OCI-LY3 (cell line): ENCODE data around the gene PRR23C.
"Not testable (repeated sequence)": the region's sequence is repeated elsewhere in the genome, so short reads cannot be mapped to it uniquely, and the experiment has no call there.

ENCODE experiments used
- H2AFZ ChIP-seq: fragments of 200-600, 300-600 bp; shearing (Covaris generic); 2 replicates; pipeline ENCODE4 v1.6.0; 2014; ENCODE audit warnings: antibody characterized with exemption, low read depth, low read length
- H3K27ac ChIP-seq: fragments of 200-600, 300-600 bp; sonication (generic); 2 replicates; pipeline ENCODE4 v1.5.1; 2014; ENCODE audit warnings: mild to moderate bottlenecking, low read length, moderate library complexity, mixed read lengths
- H3K27me3 ChIP-seq: fragments of 200-600, 300-600 bp; sonication (generic); 2 replicates; pipeline ENCODE4 v1.6.1; 2014; ENCODE audit warnings: low read depth, low read length, mixed read lengths
- H3K36me3 ChIP-seq: fragments of 200-600, 300-600 bp; sonication (generic); replicated peaks from 2 replicates; pipeline ENCODE3; 2014; ENCODE audit warnings: low read depth, low read length, mixed read lengths
- H3K4me1 ChIP-seq: fragments of 300-600, 200-600 bp; sonication (generic); 2 replicates; pipeline ENCODE4 v1.6.1; 2014; ENCODE audit warnings: low read length, mixed read lengths
- H3K4me2 ChIP-seq: fragments of 200-600, 300-600 bp; sonication (generic); 2 replicates; pipeline ENCODE4 v1.6.1; 2014; ENCODE audit warnings: low read length, mixed read lengths
- H3K4me3 ChIP-seq: fragments of 300-600, 200-600 bp; sonication (generic); 2 replicates; pipeline ENCODE4 v1.5.1; 2014; ENCODE audit warnings: antibody characterized with exemption, mild to moderate bottlenecking, low read length, moderate library complexity
- H3K79me2 ChIP-seq: fragments of 300-600, 200-600 bp; shearing (Covaris generic); 2 replicates; pipeline ENCODE4 v1.6.1; 2014; ENCODE audit warnings: mild to moderate bottlenecking, low read length, mixed read lengths
- H3K9ac ChIP-seq: fragments of 300-600, 200-600 bp; shearing (Covaris generic); 2 replicates; pipeline ENCODE4 v1.6.0; 2014; ENCODE audit warnings: mild to moderate bottlenecking, low read length, moderate library complexity
- H3K9me3 ChIP-seq: fragments of 200-600, 300-600 bp; shearing (Covaris generic); 2 replicates; pipeline ENCODE4 v1.6.1; 2014; ENCODE audit warnings: low read length, mixed read lengths; ENCODE audit not compliant: insufficient read depth
- H4K20me1 ChIP-seq: fragments of 200-600, 300-600 bp; sonication (generic); 2 replicates; pipeline ENCODE4 v1.6.1; 2016; ENCODE audit warnings: low read length, mixed read lengths; ENCODE audit not compliant: insufficient read depth
- CTCF ChIP-seq: fragments of 200-600, 300-600 bp; sonication (generic); IDR thresholded peaks from 2 replicates; pipeline ENCODE4 v1.5.1; 2014; ENCODE audit warnings: antibody characterized with exemption, low read length, low read depth
- EZH2phosphoT487 ChIP-seq: fragments of 200-600 bp; shearing (Covaris generic); IDR thresholded peaks from 2 replicates; pipeline ENCODE4 v1.6.1; 2018; ENCODE audit warnings: antibody characterized with exemption, mixed run types, low read depth

The PRR23C gene

GRCh38 chr3:139032326-139033002 is 12.2 kb downstream of the PRR23C start:
- no peak overlapping the region for H3K4me3 ChIP-seq
- no peak overlapping the region for H3K4me2 ChIP-seq
- H3K27me3 ChIP-seq, result peaks cover 4% of the 10 kb centered on the region; the same call in 1 of the 2 replicates
- no peak for TF ChIP-seq EZH2phosphoT487
- no peak for TF ChIP-seq CTCF
- H3K9me3 ChIP-seq, result no peaks in the 10 kb centered on the region
- H3K9ac ChIP-seq, result no peak overlapping the region
- no peak overlapping the region for H2AFZ ChIP-seq
- no peaks in the 10 kb centered on the region for H3K79me2 ChIP-seq
- H3K36me3 ChIP-seq, result no peaks in the 10 kb centered on the region
- H4K20me1 ChIP-seq, result no peaks in the 10 kb centered on the region
- no peak overlapping the region for H3K27ac ChIP-seq
- H3K4me1 ChIP-seq, result no peaks in the 10 kb centered on the region

GRCh38 chr3:139030576-139030975 is 14.1 kb downstream of the PRR23C start:
- H3K9me3 ChIP-seq, H3K4me3 ChIP-seq, H3K4me2 ChIP-seq, H2AFZ ChIP-seq, H3K36me3 ChIP-seq, H3K4me1 ChIP-seq, H3K27me3 ChIP-seq, H3K79me2 ChIP-seq, H3K9ac ChIP-seq, H3K27ac ChIP-seq, H4K20me1 ChIP-seq: not testable (repeated sequence)

- H3K9ac ChIP-seq, result no peak overlapping the region
- no peaks in the 10 kb centered on the region for H4K20me1 ChIP-seq
Observed at GRCh38 chr3:139024968-139025367, 19.7 kb downstream of the PRR23C start.

GRCh38 chr3:139020868-139021234 is 23.8 kb downstream of the PRR23C start, which contains the start of gene PRR23B:
Gene PRR23B, minus strand, starts transcription at chr3:139020926. Its CDS starts 265 bp downstream, at chr3:139020661.
- H4K20me1 ChIP-seq, result no peaks in the 10 kb centered on the region
- no peaks in the 10 kb centered on the region; the same call in 1 of the 2 replicates for H3K27me3 ChIP-seq
- no peaks in the 10 kb centered on the region for H3K79me2 ChIP-seq
- no peak within 1 kb of the TSS for H2AFZ ChIP-seq
- no peaks in the 10 kb centered on the region for H3K36me3 ChIP-seq
- no peaks in the 10 kb centered on the region for H3K9me3 ChIP-seq
- H3K4me2 ChIP-seq, result no peak within 1 kb of the TSS
- H3K4me3 ChIP-seq, result no peak within 1 kb of the TSS
- no peak within 1 kb of the TSS for H3K27ac ChIP-seq
- TF ChIP-seq EZH2phosphoT487 (no peak), CTCF (no peak)
- no peaks in the 10 kb centered on the region for H3K4me1 ChIP-seq
- no peak within 1 kb of the TSS for H3K9ac ChIP-seq

More at GRCh38 chr3:139024968-139025367, 19.7 kb downstream of the PRR23C start:
- Histone ChIP-seq H3K4me1 (no peaks in the 10 kb centered on the region), H3K36me3 (no peaks in the 10 kb centered on the region), H3K4me2 (no peak overlapping the region), H3K27me3 (no peaks in the 10 kb centered on the region; the same call in 1 of the 2 replicates), H3K79me2 (no peaks in the 10 kb centered on the region), H3K9me3 (no peaks in the 10 kb centered on the region), H2AFZ (no peak overlapping the region), H3K27ac (no peak overlapping the region), H3K4me3 (no peak overlapping the region)
- TF ChIP-seq CTCF (no peak), EZH2phosphoT487 (no peak)
